SK-N-SH (cell line): ENCODE results near the gene RAB3B. TPM values are rescaled to one million over a fixed set of nuclear protein-coding genes. Genes with fewer than 3 reads are reported as not detected.
"Not testable (repeated sequence)": the region's sequence is repeated elsewhere in the genome, so short reads cannot be mapped to it uniquely, and the experiment has no call there.

Experiments
- CTCF ChIA-PET: fragments of 300-600, 350-600 bp; formaldehyde crosslinking; extraction: SDS; loops from one replicate; lab custom pipeline; 2021; lab: Yijun Ruan, JAX
- POLR2A ChIA-PET: fragments of 350-600 bp; sonication (Branson Sonifier 250); formaldehyde crosslinking; extraction: SDS; loops from one replicate; lab custom pipeline; 2020; ENCODE audit warnings: antibody characterized with exemption, inconsistent platforms; lab: Yijun Ruan, JAX
- DNase-seq: peaks from one replicate; pipeline ENCODE4 v3.0.0; 2012
- H2AFZ ChIP-seq: fragments of 200-600 bp; sonication (generic); 2 replicates; pipeline ENCODE4 v1.8.1; 2016; ENCODE audit warnings: antibody characterized with exemption, mild to moderate bottlenecking, low read depth
- H3F3A ChIP-seq: fragments of 200-600 bp; sonication (generic); replicated peaks from 2 replicates; pipeline ENCODE3; 2016; ENCODE audit warnings: antibody characterized with exemption, mild to moderate bottlenecking; ENCODE audit not compliant: insufficient read depth
- H3K27ac ChIP-seq, 2 experiments: fragments of 200-500 bp in 1 of 2; fragments of 200-600 bp in 1 of 2; sonication (Bioruptor generic) in 1 of 2; sonication (generic), shearing (Covaris generic) in 1 of 2; 2 replicates each; pipeline versions ENCODE4 v1.5.1 to v1.6.1; 2014 to 2016; ENCODE audit warnings: low read depth in 2 of 2, inconsistent platforms in 1 of 2, low read length in 1 of 2, mild to moderate bottlenecking in 1 of 2, mixed read lengths in 1 of 2
- H3K27me3 ChIP-seq: fragments of 200-600 bp; sonication (generic), shearing (Covaris generic); 2 replicates; pipeline ENCODE4 v1.6.1; 2016; ENCODE audit warnings: mixed run types; ENCODE audit not compliant: insufficient read depth
- H3K36me3 ChIP-seq, 2 experiments: fragments of 200-500 bp in 1 of 2; fragments of 200-600 bp in 1 of 2; sonication (Bioruptor generic) in 1 of 2; sonication (generic) in 1 of 2; replicated peaks in 1 of 2; 2 replicates each; pipeline versions ENCODE3 to v1.5.1; 2014 to 2016; ENCODE audit warnings: low read length in 1 of 2, mild to moderate bottlenecking in 1 of 2; ENCODE audit not compliant: insufficient read depth in 2 of 2, control insufficient read depth in 1 of 2
- H3K4me1 ChIP-seq, 2 experiments: fragments of 200-500 bp in 1 of 2; fragments of 200-600 bp in 1 of 2; sonication (Bioruptor generic) in 1 of 2; sonication (generic), shearing (Covaris generic) in 1 of 2; 2 replicates each; pipeline versions ENCODE4 v1.5.1 to v1.6.1; 2014 to 2016; ENCODE audit warnings: low read depth in 1 of 2, low read length in 1 of 2, mixed run types in 1 of 2; ENCODE audit not compliant: insufficient read depth in 2 of 2, control insufficient read depth in 1 of 2
- H3K4me2 ChIP-seq: fragments of 200-600 bp; sonication (generic), shearing (Covaris generic); 2 replicates; pipeline ENCODE4 v1.6.1; 2017; ENCODE audit warnings: mixed run types
- H3K4me3 ChIP-seq, 2 experiments: fragments of 200-500 bp in 1 of 2; fragments of 200-600 bp in 1 of 2; sonication (Bioruptor generic) in 1 of 2; sonication (generic), shearing (Covaris generic) in 1 of 2; 2 replicates each; pipeline versions ENCODE4 v1.5.1 to v1.8.1; 2014 to 2016; ENCODE audit warnings: low read depth in 2 of 2, inconsistent platforms in 1 of 2, low read length in 1 of 2, mild to moderate bottlenecking in 1 of 2, mixed read lengths in 1 of 2, moderate library complexity in 1 of 2
- H3K79me2 ChIP-seq: fragments of 200-600 bp; sonication (generic); 2 replicates; pipeline ENCODE4 v1.8.1; 2017; ENCODE audit warnings: mild to moderate bottlenecking; ENCODE audit not compliant: insufficient read depth
- H3K9ac ChIP-seq: fragments of 200-600 bp; sonication (generic); 2 replicates; pipeline ENCODE4 v1.6.1; 2017; ENCODE audit warnings: mixed run types
- H3K9me2 ChIP-seq: fragments of 200-600 bp; sonication (generic); 2 replicates; pipeline ENCODE4 v1.6.1; 2017; ENCODE audit warnings: mixed run types
- H3K9me3 ChIP-seq: fragments of 200-600 bp; sonication (generic); 2 replicates; pipeline ENCODE4 v1.6.1; 2017; ENCODE audit warnings: mixed run types, mild to moderate bottlenecking, moderate library complexity
- H4K20me1 ChIP-seq: fragments of 200-600 bp; sonication (generic); 2 replicates; pipeline ENCODE4 v1.6.1; 2017; ENCODE audit warnings: mild to moderate bottlenecking, mixed run types; ENCODE audit not compliant: insufficient read depth
- ELF1 ChIP-seq: IDR thresholded peaks from 2 replicates; pipeline ENCODE4 v1.4.0; 2012
- FOSL2 ChIP-seq: IDR thresholded peaks from 2 replicates; pipeline ENCODE4 v1.4.0; 2012; ENCODE audit warnings: low read depth, mild to moderate bottlenecking, moderate library complexity, borderline replicate concordance
- GABPA ChIP-seq: IDR thresholded peaks from 2 replicates; pipeline ENCODE4 v1.4.0; 2012; ENCODE audit warnings: low read depth, mild to moderate bottlenecking
- MXI1 ChIP-seq: IDR thresholded peaks from 2 replicates; pipeline ENCODE4 v1.6.1; 2012; ENCODE audit warnings: mild to moderate bottlenecking, low read depth, low read length, improper control_type of control experiment
- PBX3 ChIP-seq: IDR thresholded peaks from 2 replicates; pipeline ENCODE4; 2012
- RCOR1 ChIP-seq: fragments of 150-350 bp; IDR thresholded peaks from 2 replicates; pipeline ENCODE4 v1.6.1; 2017; ENCODE audit warnings: antibody characterized with exemption, low read length
- RFX5 ChIP-seq: IDR thresholded peaks from 2 replicates; pipeline ENCODE4 v1.6.1; 2012; ENCODE audit warnings: mild to moderate bottlenecking, improper control_type of control experiment, low read length
- SMC3 ChIP-seq: IDR thresholded peaks from 2 replicates; pipeline ENCODE4 v1.6.1; 2012; ENCODE audit warnings: low read depth, low read length, improper control_type of control experiment
- TAF1 ChIP-seq: IDR thresholded peaks from 2 replicates; pipeline ENCODE4 v1.6.1; 2012; ENCODE audit warnings: low read depth, mild to moderate bottlenecking, low read length, moderate library complexity, borderline replicate concordance
- USF2 ChIP-seq: fragments of 150-350 bp; IDR thresholded peaks from 2 replicates; pipeline ENCODE4 v1.6.1; 2017; ENCODE audit warnings: antibody characterized with exemption, low read length, low read depth, borderline replicate concordance
- WGBS: methylation state at CpG from one replicate; pipeline ENCODE4 v1.1.6; 2017; ENCODE audit warnings: low lambda C conversion rate; 5-methylcytosine and 5-hydroxymethylcytosine counted together
- polyA plus RNA-seq, 3 experiments: library from polyadenylated mRNA; depleted of rRNA; stranded (reverse); fragments of >200 nt; gene quantifications; 2 replicates each; pipeline ENCODE4 v1.2.3, GENCODE V29; 2012
- TF ChIP-seq, protein P1 (sequence below): IDR thresholded peaks from 2 replicates; pipeline ENCODE4 v1.6.1; 2012; ENCODE audit warnings: mild to moderate bottlenecking, low read depth, low read length, moderate library complexity
- TF ChIP-seq, protein P2 (sequence below): IDR thresholded peaks from 2 replicates; pipeline ENCODE4 v1.4.0; 2012; ENCODE audit warnings: low read depth

Gene RAB3B
- polyA plus RNA-seq, 1 of the 3 experiments (the other 2 are of a cell fraction) = 10.2 TPM

GRCh38 chr1:51897699-51898031 lies 92.8 kb downstream of the RAB3B start (continued):
- TF ChIP-seq, protein P1, sequence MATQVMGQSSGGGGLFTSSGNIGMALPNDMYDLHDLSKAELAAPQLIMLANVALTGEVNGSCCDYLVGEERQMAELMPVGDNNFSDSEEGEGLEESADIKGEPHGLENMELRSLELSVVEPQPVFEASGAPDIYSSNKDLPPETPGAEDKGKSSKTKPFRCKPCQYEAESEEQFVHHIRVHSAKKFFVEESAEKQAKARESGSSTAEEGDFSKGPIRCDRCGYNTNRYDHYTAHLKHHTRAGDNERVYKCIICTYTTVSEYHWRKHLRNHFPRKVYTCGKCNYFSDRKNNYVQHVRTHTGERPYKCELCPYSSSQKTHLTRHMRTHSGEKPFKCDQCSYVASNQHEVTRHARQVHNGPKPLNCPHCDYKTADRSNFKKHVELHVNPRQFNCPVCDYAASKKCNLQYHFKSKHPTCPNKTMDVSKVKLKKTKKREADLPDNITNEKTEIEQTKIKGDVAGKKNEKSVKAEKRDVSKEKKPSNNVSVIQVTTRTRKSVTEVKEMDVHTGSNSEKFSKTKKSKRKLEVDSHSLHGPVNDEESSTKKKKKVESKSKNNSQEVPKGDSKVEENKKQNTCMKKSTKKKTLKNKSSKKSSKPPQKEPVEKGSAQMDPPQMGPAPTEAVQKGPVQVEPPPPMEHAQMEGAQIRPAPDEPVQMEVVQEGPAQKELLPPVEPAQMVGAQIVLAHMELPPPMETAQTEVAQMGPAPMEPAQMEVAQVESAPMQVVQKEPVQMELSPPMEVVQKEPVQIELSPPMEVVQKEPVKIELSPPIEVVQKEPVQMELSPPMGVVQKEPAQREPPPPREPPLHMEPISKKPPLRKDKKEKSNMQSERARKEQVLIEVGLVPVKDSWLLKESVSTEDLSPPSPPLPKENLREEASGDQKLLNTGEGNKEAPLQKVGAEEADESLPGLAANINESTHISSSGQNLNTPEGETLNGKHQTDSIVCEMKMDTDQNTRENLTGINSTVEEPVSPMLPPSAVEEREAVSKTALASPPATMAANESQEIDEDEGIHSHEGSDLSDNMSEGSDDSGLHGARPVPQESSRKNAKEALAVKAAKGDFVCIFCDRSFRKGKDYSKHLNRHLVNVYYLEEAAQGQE = no peak
- TF ChIP-seq PBX3 (peak; percentile 87), SMC3 (no peak), GABPA (0 out of 2 replicates have a peak, but pooled peaks have one; percentile 15), TAF1 (no peak), USF2 (no peak), MXI1 (no peak), RFX5 (no peak), RCOR1 (no peak), ELF1 (no peak), FOSL2 (peak; percentile 97)
- TF ChIP-seq, protein P2, sequence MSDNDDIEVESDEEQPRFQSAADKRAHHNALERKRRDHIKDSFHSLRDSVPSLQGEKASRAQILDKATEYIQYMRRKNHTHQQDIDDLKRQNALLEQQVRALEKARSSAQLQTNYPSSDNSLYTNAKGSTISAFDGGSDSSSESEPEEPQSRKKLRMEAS = no peak; the same call in 1 of the 2 replicates

GRCh38 chr1:51894748-51895147 lies 95.8 kb downstream of the RAB3B start:
- CTCF ChIA-PET, H3K79me2 ChIP-seq, H3K9me3 ChIP-seq, H3K4me2 ChIP-seq, H3K27ac ChIP-seq, H4K20me1 ChIP-seq, H3K36me3 ChIP-seq, H3K9ac ChIP-seq, H3K4me3 ChIP-seq, H3K9me2 ChIP-seq, POLR2A ChIA-PET, H2AFZ ChIP-seq, DNase-seq, H3K27me3 ChIP-seq: not testable (repeated sequence)
- 63% methylated on average over 2 of the region's 2 CpGs for WGBS
- peaks cover 6 to 25% of the 10 kb centered on the region in 2 experiments; a peak in 3 of 4 replicates for H3K4me1 ChIP-seq
- peaks cover 32% of the 10 kb centered on the region for H3F3A ChIP-seq
